GM21786 (cell line): Measurements from ENCODE around the gene SLC7A9.
"Not testable (repeated sequence)": the region's sequence is repeated elsewhere in the genome, so short reads cannot be mapped to it uniquely, and the experiment has no call there.

Experiments
- ATAC-seq: cut with Tn5 transposase; IDR thresholded peaks from one replicate; pipeline ENCODE4 v1.9.1; 2021; ENCODE audit not compliant: unreplicated experiment

SLC7A9 gene

DNA sequence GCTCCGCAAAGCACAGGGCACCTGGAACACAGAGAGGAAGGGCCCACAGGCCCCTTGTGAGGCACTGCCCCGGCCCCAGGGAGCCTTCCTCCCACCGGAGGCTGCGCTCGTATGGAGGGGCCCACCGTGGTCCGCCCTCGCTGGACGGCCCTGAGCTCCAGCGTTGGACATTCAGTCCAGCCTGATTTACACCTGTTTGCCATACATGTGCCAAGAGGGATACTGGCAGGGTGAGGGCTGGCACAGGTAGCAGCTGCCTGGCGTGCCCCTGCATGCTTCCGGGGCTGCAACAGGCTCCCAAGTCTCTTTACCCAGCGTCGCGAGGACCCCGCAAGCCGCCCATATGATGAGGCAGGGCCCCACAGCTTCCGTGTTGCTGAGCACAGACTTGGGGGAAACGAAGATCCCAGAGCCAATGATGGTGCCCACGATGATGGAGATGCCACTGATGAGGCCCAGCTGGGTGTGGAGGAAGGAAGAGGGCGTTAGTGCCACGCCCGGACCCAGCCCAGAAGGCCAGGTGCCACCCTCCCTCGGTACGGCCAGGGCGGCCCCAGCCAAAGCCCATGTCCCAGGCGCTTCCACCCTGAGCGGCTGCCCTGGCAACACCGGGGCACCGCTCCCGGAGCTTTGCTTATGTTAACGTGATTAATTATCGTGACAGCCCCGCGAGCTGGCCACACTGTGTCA, 5.1 kb downstream of the SLC7A9 start:
- ATAC-seq = no peak

DNA sequence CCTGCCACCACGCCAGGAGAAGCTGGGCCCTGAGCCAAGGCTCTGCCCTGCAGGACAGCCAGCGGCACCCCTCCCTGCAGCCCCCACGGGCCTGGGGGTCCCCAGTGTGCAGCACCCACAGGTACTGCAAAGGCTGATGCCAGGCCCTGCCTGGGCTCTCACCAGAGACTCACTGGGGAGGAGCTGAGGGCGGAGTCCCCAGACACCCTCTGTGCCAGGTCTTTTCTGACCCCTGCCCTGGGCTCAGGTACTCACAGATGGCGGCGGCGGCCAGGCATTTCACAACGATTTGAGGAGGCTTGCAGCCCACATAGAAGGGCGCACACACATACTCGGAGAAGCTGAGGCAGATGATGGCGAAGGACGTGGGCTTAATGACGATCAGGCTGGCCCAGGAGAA, 5.7 kb downstream of the SLC7A9 start:
- no peak for ATAC-seq

DNA sequence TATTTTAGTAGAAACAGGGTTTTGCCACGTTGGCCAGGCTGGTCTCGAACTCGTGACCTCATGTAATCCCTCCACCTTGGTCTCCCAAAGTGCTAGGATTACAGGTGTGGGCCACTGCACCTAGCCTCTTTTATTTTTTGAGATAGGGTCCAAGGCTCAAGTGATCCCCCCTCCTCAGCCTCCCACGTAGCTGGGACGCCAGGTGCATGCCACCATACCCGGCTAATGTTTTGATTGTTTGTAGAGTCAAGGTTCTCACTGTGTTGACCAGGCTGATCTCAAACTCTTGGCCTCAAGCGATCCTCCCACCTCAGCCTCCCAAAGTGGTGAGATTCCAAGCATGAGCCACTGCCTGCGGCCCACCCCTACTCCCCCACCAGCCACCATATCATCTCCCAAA, 6.3 kb downstream of the SLC7A9 start:
- ATAC-seq = no peak

DNA sequence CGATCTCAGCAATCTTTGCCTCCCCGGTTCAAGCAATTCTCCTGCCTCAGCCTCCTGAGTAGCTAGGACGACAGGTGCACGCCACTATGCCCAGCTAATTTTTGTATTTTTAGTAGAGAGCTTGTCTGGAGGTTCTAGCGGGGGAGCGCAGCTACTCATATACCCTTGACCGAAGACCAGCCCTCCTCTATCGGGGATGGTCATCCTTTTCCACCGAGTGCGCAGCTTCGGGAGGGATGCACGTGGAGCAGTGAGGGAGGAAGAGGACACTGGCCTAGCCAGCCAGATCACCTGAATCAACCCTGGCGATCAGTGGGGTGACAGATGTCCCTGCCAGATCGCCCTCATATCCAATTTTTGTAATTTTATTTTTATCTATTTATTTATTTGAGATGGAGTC, 6.8 kb downstream of the SLC7A9 start:
- ATAC-seq = no peak

DNA sequence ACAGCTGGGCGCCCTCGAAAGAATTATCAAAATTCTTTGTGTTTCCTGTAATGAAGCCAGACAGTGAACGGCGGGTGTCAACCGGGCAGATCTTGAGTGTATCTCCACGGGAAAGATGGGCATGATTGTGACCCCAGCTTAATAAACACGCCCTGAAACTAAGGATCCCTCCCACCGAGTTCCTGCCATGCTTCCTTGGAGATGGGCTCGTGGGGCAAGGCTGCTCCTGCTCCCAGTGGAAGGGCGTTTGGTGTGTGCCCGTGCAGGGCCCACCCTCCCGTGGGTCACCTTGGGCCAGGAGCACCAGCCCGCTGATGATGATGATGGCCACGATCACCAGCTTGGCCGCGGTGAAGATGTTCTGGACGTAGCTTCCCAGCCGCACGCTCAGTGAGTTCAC, 7.4 kb downstream of the SLC7A9 start:
- no peak for ATAC-seq

DNA sequence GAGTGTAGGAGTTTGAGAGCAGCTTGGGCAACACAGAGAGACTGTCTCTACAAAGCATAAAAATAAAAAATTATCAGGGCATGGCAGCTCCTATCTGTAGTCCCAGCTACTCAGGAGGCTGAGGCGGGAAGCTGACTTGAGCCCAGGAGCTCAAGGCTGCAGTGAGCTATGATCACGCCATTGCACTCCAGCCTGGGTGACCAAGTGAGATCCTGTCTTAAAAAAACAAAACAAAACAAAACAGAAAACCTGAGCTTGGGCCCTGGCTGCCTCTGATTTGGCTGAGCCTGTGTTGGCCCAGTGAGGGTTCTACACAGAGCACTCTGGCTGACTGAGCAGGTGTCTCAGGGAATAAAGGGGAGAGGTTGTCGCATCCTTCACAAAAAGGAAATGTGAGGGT, 8.0 kb downstream of the SLC7A9 start:
- ATAC-seq = no peak

DNA sequence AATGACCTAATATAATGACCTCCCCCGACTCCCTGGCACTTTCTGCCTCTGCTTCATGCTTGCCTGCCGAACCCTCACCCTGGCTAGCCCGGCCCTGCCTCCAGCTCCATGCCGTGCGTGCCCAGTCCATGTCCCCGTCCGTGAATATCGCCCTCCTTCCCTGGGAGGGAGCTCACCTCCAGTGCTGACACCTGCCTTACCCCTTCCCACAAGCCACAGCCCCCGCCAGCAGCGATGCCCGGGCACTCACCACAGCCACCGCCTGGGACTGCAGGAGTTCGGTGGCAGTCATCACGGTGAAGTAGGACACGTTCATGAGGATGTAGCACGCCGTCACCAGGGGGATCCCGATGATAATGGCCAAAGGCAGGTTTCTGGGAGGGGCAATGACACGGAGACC, 10.0 kb downstream of the SLC7A9 start:
- ATAC-seq = no peak

DNA sequence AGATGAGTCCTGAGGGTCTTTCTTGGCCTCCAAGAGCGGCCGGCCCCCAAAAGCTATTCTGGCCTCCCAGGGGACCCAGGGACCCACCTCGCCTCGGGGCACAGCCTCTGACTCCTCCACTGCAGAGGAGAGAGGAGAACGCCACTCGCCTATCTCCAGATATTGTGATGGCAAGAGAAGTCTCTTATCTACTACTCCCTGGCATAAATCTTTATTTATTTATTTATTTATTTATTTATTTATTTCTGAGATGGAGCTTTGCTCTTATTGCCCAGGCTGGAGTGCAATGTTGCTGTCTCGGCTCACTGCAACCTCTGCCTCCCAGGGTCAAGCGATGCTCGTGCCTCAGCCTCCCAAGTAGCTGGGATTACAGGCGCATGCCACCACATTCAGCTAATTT, 11.0 kb downstream of the SLC7A9 start:
- no peak for ATAC-seq

DNA sequence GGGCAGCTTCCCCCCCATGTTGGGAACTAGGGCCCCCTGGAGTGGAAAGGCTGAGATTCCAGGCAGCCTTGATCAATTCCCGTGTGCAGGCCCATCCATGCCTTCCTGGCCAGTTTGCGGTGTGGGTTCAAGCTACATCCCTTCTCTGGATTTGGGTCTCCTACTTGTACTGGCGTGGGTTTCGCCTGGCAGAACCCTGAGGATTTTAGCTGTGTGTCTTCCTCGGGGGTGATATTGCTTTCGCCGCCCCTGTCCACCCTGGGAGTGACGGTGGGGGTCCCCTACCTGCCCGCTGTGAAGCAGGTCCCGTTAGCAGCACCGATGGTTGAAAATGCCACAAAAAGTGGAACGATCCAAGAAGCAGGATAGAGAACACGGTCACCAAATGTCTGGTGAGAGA, 11.4 kb downstream of the SLC7A9 start:
- ATAC-seq = no peak

DNA sequence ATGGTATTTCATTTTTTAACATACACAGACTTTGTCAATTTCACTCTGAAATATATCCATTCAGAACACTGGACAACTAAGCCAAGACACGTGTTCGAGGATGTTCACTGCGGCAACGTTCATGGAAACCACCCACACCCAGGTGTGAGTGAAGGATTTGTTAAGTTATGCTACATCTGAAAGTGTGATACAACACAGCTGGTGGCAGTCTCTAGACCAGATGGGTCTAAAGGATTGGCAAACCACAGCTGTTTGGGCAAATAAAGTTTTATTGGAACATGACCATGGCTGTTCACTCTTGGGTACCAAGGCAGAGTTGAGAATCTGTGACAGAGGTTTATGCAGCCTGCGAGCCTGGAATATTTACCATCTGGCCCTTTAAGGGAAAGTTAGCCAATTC, 12.0 kb downstream of the SLC7A9 start:
- ATAC-seq = no peak

DNA sequence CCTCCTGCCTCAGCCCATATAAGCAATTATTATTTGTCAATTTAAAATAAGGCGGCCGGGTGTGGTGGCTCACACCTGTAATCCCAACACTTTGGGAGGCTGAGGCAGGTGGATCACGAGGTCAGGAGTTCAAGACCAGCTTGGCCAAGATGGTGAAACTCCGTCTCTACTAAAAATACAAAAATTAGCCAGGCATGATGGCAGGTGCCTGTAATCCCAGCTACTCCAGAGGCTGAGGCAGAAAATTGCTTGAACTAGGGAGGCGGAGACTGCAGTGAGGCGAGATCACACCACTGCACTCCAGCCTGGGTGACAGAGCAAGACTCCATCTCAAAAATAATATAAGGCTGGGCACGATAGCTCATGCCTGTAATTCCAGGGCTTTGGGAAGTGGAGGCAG, 12.7 kb downstream of the SLC7A9 start:
- ATAC-seq = not testable (repeated sequence)

DNA sequence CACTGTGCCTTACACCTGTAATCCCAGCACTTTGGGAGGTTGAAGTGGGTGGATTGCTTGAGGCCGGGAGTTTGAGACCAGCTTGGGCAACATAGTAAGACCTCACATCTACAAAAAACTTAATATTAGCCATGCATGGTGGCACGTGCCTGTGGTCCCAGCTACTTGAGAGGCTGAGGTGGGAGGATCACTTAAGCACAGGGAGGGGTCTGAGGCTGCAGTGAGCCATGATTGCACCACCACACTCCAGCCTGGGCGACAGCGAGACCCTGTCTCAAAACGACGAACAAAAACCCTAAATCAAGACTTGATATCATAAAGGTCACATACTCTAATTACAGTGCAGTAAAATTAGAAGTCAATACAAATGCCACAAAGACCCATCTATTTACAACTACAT, 17.4 kb downstream of the SLC7A9 start:
- ATAC-seq = no peak

DNA sequence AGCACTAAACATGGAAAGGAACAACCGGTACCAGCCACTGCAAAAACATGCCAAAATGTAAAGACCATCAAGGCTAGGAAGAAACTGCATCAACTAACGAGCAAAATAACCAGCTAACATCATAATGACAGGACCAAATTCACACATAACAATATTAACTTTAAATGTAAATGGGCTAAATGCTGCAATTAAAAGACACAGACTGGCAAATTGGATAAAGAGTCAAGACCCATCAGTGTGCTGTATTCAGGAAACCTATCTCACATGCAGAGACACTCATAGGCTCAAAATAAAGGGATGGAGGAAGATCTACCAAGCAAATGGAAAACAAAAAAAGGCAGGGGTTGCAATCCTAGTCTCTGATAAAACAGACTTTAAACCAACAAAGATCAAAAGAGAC, 21.5 kb downstream of the SLC7A9 start:
- ATAC-seq = not testable (repeated sequence)

DNA sequence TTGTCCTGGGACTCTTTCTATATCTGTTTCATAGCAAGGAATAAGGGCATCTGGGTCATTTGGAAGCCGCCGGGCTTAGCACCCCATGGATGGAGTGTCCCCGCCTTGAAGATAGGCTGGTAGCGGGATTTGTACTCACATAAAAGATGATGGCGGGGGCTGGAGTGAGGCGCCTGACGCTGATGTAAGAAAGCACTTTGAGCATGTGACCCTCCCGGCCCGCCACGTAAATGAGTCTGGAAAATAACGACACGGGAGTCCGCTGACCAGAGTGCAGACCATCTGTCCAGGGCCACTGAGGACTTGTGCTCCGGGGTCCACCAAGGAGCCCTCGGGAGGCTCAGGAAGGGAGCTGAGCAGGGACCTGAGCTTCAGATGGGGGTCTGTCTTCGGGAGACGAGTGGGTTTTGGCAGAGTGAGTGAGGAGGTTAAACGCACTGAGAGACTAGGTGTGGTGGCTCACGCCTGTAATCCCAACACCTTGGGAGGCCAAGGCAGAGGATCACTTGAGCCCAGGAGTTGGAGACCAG, 25.8 kb downstream of the SLC7A9 start:
- ATAC-seq = no peak

DNA sequence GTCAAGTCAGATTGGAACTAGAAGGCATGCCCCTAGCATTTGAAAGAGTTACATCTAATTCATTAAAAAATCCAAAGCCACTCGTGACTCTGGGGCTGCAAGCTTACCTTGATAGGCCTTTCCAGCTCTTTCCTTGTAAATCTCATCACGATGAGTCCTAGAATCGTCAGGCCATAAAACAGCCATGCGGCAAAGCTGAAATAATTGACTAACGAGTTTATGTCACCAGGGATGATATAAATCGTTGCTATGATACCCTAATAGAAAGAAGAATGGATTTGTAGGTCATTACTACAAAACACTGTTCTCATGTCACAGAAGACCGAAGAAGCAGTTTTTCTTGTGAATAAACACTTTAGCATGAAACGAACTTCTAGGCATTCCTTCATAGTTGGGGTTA, 27.5 kb downstream of the SLC7A9 start:
- no peak for ATAC-seq

DNA sequence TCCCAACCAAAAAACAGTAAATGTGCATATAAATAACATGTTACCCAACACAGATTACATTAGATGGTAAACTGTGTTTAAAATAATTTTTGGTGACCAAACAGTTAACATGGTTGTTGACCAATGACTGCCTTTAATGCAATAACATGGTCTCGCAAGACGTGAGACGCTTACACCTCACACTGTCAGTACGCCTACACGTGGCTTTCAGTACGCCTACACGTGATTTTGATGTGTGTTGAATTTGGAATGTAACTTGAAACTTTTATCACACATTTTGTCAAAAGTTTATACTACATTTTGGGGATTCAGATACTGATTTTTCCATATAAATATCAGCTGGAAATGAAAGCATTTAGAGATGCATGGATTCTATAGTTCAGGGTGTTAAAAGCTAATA, 32.0 kb downstream of the SLC7A9 start:
- ATAC-seq = no peak

DNA sequence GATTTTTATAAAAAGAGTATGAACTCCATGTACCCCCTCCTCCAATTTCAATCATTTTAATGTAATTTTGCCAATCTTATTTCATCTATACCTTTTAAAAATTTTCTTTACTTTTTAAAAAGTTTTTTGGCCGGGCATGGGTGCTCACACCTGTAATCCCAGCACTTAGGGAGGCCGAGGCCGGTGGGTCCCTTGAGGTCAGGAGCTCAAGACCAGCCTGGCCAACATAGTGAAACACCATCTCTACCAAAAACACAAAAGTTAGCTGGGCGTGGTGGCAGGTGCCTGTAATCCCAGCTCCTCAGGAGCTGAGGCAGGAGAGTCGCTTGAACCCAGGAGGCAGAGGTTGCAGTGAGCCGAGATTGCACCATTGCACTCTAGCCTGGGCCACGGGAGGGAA, 36.2 kb downstream of the SLC7A9 start:
- ATAC-seq = not testable (repeated sequence)

DNA sequence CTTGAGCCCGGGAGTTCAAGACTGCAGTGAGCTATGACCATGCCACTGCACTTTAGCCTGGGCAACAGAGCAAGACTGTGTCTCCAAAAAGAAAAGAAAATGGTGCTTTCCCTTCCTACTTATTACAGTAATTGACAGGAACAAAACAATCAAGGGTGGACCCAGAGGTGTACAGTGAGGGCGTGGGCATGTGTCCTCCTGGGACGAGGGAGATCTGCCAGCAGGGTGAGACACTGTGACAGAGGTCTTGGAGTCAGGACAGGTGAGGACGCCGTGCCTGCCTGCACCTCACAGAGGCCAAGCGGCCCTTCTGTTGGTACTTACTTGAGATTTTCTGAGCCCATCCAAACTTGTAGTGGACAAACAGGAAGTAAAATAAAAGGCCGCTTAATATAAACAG, 36.7 kb downstream of the SLC7A9 start:
- not testable (repeated sequence) for ATAC-seq

DNA sequence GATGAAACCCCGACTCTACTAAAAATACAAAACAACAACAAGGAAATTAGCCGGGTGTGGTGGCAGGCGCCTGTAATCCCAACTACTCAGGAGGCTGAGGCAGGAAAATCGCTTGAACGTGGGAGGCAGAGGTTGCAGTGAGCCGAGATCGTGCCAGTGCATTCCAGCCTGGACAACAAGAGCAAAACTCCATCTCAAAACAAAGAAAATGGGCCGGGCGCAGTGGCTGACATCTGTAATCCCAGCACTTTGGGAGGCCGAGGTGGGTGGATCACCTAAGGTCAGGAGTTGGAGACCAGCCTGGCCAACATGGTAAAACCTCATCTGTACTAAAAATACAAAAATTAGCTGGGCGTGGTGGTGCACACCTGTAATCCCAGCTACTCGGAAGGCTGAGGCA, 37.5 kb downstream of the SLC7A9 start:
- not testable (repeated sequence) for ATAC-seq

DNA sequence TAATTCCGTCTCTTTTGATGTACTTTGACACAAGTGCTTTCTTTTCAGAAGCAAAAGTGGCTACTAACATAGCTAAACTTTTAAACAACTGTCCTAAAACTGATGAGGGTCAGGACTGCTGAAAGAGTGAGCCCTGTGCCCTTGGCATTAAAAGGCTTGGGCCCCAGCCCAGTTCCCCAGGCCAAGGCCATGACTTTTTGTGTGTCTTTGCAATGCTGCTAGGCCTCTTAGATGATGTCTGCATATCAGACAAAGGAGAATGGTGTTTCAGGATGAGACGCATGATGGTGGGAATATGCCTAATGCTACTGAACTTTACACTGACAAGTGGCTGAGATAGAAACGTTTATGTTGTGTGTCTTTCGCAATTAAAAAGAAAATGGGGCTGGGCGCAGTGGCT, 38.0 kb downstream of the SLC7A9 start:
- ATAC-seq = no peak

DNA sequence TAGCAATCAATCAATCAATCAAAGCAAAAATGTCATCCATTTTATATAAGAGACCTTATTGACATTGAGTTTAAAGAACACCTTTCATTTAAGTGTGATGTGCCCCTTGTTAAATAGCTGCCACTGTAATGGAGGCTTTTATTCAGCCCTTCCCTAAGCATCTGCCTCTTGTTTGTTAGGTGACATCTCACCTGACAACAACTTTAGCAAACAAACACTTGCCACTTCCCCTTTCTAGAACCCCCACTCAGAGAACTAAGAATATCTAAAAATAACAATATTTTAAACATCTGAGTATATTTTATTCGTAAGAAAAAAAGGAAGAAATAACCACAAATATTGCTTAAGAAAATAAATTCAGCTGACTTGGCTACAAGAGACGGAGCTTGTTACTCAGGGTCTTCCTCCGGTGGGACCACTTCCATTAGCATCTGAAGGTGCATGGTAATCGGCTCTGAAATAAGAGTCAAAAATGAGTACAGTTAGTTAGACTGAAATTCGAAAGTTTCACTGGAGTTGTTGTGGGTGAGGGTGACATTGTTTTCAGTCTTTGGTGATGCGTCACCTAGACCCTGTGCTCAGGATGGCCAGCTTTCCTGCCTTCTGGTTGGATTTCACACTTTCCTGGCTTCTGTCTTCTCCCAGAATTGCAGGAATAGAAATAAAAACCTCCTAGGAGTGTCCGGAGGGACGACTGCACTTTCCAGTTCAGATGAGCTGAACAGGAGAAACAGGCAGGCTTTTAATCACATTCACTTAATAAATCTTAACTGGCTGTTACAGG, 39.1 kb downstream of the SLC7A9 start:
- ATAC-seq = no peak

DNA sequence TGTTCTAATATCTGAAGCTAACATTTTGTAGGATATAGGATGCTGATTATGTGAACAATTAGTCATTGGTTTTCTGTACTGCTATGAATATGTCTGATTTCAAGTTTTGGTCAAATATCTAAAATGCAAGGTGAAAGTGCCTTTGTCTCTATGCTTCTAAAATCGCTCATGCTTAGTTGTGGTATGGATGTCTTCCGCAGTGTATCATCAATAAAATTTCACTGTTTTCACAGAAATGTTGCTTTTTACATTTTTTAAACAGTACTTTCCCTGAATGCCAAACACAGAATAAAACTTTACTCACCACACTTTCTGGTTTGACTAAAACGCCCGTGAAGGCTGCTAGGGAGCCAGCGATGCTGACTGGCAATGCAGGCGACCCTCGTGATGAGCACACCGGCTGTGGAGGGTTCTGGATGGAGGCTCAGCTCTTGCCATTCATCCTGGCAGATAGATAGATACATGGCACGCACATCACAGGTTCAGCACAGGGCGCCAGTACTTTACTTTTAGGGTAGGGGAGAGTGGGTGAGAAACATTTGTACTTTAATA, 40.1 kb downstream of the SLC7A9 start:
- ATAC-seq = no peak
